Naive thymus-derived CD4-positive, alpha-beta T cell (primary cell): ENCODE data around the gene OGFR. TPM values are rescaled to one million over a fixed set of nuclear protein-coding genes. Genes with fewer than 3 reads are reported as not detected.

ENCODE experiments used
- ATAC-seq: fragments of 150-1000 bp; cut with Tn5 transposase; 2 replicates; pipeline ENCODE4 v1.10.0; 2021; ENCODE audit warnings: mild to moderate bottlenecking, moderate library complexity
- CTCF ChIA-PET: fragments of 350-600 bp; sonication (Branson Sonifier 250); formaldehyde crosslinking; loops from one replicate; lab custom pipeline; 2021; ENCODE audit warnings: antibody characterized with exemption; lab: Charles Lee
- POLR2A ChIA-PET: fragments of 350-600 bp; sonication (Branson Sonifier 250); formaldehyde crosslinking; loops from one replicate; lab custom pipeline; 2021; ENCODE audit warnings: antibody characterized with exemption, inconsistent platforms; lab: Charles Lee
- DNase-seq, 9 donors: peaks; one replicate each; pipeline versions ENCODE4 v3.0.0 to v3.0.0-alpha.2; 2020 to 2022; ENCODE audit warnings: mixed read lengths in 1 of 9
- H3K27ac ChIP-seq: one replicate; pipeline ENCODE4 v1.7.0; 2013; ENCODE audit warnings: mild to moderate bottlenecking, low read depth, low read length, moderate library complexity
- H3K27me3 ChIP-seq, 2 donors: one replicate each; pipeline ENCODE4 v1.7.0; 2013; ENCODE audit warnings: low read length in 2 of 2, mild to moderate bottlenecking in 2 of 2, moderate library complexity in 2 of 2; ENCODE audit not compliant: control insufficient read depth in 2 of 2, insufficient read depth in 2 of 2
- H3K36me3 ChIP-seq, 3 experiments: 1 replicate in 2 of 3; 2 replicates in 1 of 3; pipeline ENCODE4 v1.7.0; 2013; ENCODE audit warnings: low read length in 3 of 3, mild to moderate bottlenecking in 3 of 3, moderate library complexity in 1 of 3; ENCODE audit not compliant: insufficient read depth in 3 of 3, control insufficient read depth in 2 of 3
- H3K4me1 ChIP-seq, 2 donors: one replicate each; pipeline ENCODE4 v1.7.0; 2013; ENCODE audit warnings: low read length in 2 of 2, mild to moderate bottlenecking in 2 of 2, moderate library complexity in 1 of 2; ENCODE audit not compliant: control insufficient read depth in 2 of 2, insufficient read depth in 2 of 2
- H3K4me3 ChIP-seq: 2 replicates; pipeline ENCODE4 v1.7.0; 2013; ENCODE audit warnings: mild to moderate bottlenecking, low read length
- H3K9me3 ChIP-seq, 3 experiments: 1 replicate in 2 of 3; 2 replicates in 1 of 3; pipeline ENCODE4 v1.7.0; 2013; ENCODE audit warnings: low read length in 3 of 3; ENCODE audit not compliant: control insufficient read depth in 2 of 3
- H3K27ac Mint-ChIP-seq, 9 donors: one replicate each; pipeline ENCODE4 v1.8.0; 2020 to 2022; ENCODE audit warnings: mixed read lengths in 9 of 9, mild to moderate bottlenecking in 8 of 9, moderate library complexity in 5 of 9, inconsistent platforms in 2 of 9
- H3K27me3 Mint-ChIP-seq, 5 donors: one replicate each; pipeline ENCODE4 v1.8.0; 2021 to 2022; ENCODE audit warnings: mixed read lengths in 5 of 5, mild to moderate bottlenecking in 1 of 5
- H3K36me3 Mint-ChIP-seq, 5 donors: one replicate each; pipeline ENCODE4 v1.8.0; 2020 to 2022; ENCODE audit warnings: mixed read lengths in 5 of 5, mild to moderate bottlenecking in 3 of 5, inconsistent platforms in 1 of 5
- H3K4me1 Mint-ChIP-seq, 7 donors: one replicate each; pipeline ENCODE4 v1.8.0; 2020 to 2022; ENCODE audit warnings: mixed read lengths in 7 of 7, mild to moderate bottlenecking in 3 of 7, inconsistent platforms in 1 of 7
- H3K4me3 Mint-ChIP-seq, 10 donors: one replicate each; pipeline ENCODE4 v1.8.0; 2020 to 2022; ENCODE audit warnings: mild to moderate bottlenecking in 10 of 10, mixed read lengths in 10 of 10, moderate library complexity in 6 of 10, inconsistent platforms in 2 of 10
- H3K9me3 Mint-ChIP-seq, 11 donors: one replicate each; pipeline ENCODE4 v1.8.0; 2020 to 2022; ENCODE audit warnings: mixed read lengths in 11 of 11, mild to moderate bottlenecking in 4 of 11, inconsistent platforms in 1 of 11, moderate library complexity in 1 of 11
- intact Hi-C, 2 donors: fragments of 100-400 bp; cut with micrococcal nuclease; formaldehyde crosslinking; loops; one replicate each; pipeline ENCODE4 v1.15.1; 2023
- polyA plus RNA-seq, 2 donors: library from polyadenylated mRNA; unstranded; fragments of 300-500 nt; fragmentation: Illumina TruSeq; gene quantifications; one replicate each; pipeline ENCODE4 v1.2.3, GENCODE V29; 2021
- total RNA-seq, 6 experiments: library from RNA in 5 of 6; stranded (reverse) in 5 of 6; gene quantifications; 1 replicate in 5 of 6; 2 replicates in 1 of 6; pipeline ENCODE4 v1.2.3 and lab custom pipeline; 2021 to 2026

OGFR gene
- total and polyA plus RNA-seq, 7 experiments from 2014 or later = 34.5 to 82.7 (median 69.6) TPM

DNA sequence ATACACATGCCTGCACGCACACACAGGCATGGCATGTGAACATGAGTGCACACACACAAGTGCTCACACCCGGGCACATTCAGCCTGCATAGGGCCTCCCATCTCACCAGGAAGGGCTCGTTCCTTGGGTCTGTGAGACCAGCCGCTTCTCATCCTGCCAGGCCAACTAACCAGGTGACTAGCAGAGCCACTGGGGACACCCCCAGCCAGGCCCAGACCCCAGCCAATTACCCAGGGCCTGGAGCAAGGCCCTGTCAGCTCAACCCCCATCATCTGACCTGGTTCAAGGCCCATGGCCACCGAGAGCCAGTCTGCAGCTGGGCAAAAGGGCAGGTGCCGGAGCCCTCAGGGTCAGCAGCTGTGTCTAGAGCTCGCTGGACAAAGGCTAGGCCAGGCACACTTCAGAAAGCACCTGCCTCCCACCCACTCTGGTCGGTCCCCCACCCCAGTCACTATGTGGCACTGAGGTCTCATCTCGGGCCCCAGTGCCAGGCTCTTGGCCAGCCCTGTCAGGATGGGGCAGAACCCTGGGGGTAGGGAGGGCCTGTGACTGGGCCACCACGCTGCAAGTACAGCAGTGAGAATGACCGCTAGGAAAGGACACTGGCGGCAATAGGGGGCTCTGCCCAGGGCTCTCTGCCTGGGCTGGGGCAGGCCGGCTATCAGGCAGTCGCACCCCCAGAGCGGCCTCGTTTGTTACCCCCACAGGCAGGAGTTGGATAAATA is 35.1 kb upstream of the OGFR start:
- Mint-ChIP-seq H3K4me3 (peak overlapping the region in 2 of 10 donors; percentile 31 to 54), H3K27me3 (peaks cover 0 to 4% (median 0%) of the 10 kb centered on the region in 5 donors), H3K9me3 (peaks cover 0 to 1% (median 0%) of the 10 kb centered on the region in 11 donors), H3K36me3 (no peaks in the 10 kb centered on the region), H3K4me1 (peaks cover 5 to 68% (median 45%) of the 10 kb centered on the region in 7 donors), H3K27ac (peak overlapping the region in 3 of 9 donors; percentile 35 to 90 (median 61))
- Histone ChIP-seq H3K27ac (no peak overlapping the region), H3K9me3 (no peaks in the 10 kb centered on the region), H3K4me3 (no peak overlapping the region), H3K36me3 (no peaks in the 10 kb centered on the region), H3K4me1 (peaks cover 0 to 18% of the 10 kb centered on the region in 2 donors), H3K27me3 (no peaks in the 10 kb centered on the region)
- DNase-seq (no peak), ATAC-seq (no peak)
- intact Hi-C loops = no loop called here
- ChIA-PET POLR2A (no interaction called here), CTCF (no interaction called here)

DNA sequence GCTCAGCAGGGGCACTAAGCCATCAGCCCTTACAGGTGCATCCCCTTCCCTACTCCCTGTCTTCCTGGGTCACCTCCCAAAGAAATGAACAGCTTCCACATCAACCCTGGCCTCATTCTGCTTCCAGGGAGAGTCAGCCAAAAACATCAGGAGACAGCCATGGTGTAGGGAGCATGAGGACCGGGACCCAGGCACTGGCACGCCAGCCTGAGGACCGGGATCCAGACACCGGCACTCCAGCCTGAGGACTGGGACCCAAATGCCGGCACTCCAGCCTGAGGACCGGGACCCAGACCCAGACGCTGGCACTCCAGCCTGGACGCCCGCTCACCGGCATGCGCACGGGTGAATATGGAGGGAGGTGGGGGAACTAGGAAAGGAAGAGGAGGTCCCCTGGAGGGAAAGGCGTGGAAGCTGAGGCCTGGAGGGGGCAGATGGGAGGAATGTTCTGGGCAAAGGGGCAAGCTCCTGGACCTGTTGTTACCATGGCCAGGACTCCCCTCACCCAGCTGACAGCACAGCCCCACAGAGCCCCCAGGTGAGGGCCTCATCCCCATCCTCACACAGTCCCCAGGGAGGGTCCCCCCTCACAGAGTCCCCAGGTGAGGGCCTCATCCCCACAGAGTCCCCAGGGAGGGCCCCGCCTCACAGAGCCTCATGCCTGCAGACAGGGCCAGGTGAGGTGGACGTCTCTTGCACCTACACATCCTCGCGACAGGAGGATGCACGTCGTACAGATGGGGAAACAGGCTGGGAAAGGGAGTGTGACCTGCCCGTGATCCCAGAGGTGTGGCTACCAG is 34.3 kb upstream of the OGFR start:
- ChIA-PET POLR2A (interaction anchor here (6.3 kb wide), 1 partner anchor 25 kb away, joined by 40 read pairs; the partner anchor contains the start of gene MRGBP), CTCF (no interaction called here)
- no peak overlapping the region for H3K27ac ChIP-seq
- Mint-ChIP-seq H3K27me3 (peaks cover 0 to 4% (median 0%) of the 10 kb centered on the region in 5 donors), H3K27ac (peak overlapping the region in 2 of 9 donors; percentile 17 to 30), H3K9me3 (peaks cover 0 to 1% (median 0%) of the 10 kb centered on the region in 11 donors), H3K4me3 (no peak overlapping the region), H3K36me3 (no peaks in the 10 kb centered on the region), H3K4me1 (peaks cover 12 to 76% (median 53%) of the 10 kb centered on the region in 7 donors)
- peaks cover 6 to 26% of the 10 kb centered on the region in 2 donors for H3K4me1 ChIP-seq
- H3K36me3 ChIP-seq = no peaks in the 10 kb centered on the region
- H3K4me3 ChIP-seq = no peak overlapping the region
- intact Hi-C loops = no loop called here
- no peaks in the 10 kb centered on the region for H3K27me3 ChIP-seq
- DNase-seq (no peak), ATAC-seq (no peak)
- H3K9me3 ChIP-seq = no peaks in the 10 kb centered on the region

DNA sequence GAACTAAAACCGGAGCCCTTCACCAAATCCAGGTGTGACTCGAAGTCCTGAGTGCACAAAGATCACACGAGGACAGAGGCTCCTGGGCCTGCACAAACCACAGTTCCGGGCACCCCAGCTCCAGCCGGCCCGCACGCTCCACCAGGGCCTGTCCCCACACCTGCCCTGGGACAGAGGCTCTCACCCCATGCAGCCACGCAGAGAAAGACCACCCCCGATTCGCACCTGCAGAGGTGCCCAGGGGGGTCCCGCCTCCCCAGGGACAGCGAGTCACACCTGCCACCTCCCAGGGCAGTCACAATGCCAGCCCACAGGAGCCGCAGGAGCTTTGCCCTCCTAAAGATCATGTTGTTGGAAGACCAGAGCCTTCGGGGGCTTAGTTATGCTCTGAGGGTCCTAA is 33.7 kb upstream of the OGFR start:
- ChIA-PET POLR2A (interaction anchor here (6.3 kb wide), 1 partner anchor 24 kb away, joined by 40 read pairs; the partner anchor contains the start of gene MRGBP), CTCF (no interaction called here)
- Histone ChIP-seq H3K4me3 (no peak overlapping the region), H3K36me3 (no peaks in the 10 kb centered on the region), H3K27ac (no peak overlapping the region), H3K4me1 (peaks cover 12 to 32% of the 10 kb centered on the region in 2 donors), H3K9me3 (no peaks in the 10 kb centered on the region), H3K27me3 (no peaks in the 10 kb centered on the region)
- H3K4me1 Mint-ChIP-seq = peaks cover 16 to 82% (median 59%) of the 10 kb centered on the region in 7 donors
- intact Hi-C loops = no loop called here
- DNase-seq = no peak
- ATAC-seq = no peak
- H3K27me3 Mint-ChIP-seq = peaks cover 0 to 4% (median 0%) of the 10 kb centered on the region in 5 donors
- H3K9me3 Mint-ChIP-seq = peaks cover 0 to 1% (median 0%) of the 10 kb centered on the region in 11 donors
- H3K36me3 Mint-ChIP-seq = no peaks in the 10 kb centered on the region
- peak overlapping the region in 1 of 9 donors; percentile 92 for H3K27ac Mint-ChIP-seq
- H3K4me3 Mint-ChIP-seq = no peak overlapping the region

DNA sequence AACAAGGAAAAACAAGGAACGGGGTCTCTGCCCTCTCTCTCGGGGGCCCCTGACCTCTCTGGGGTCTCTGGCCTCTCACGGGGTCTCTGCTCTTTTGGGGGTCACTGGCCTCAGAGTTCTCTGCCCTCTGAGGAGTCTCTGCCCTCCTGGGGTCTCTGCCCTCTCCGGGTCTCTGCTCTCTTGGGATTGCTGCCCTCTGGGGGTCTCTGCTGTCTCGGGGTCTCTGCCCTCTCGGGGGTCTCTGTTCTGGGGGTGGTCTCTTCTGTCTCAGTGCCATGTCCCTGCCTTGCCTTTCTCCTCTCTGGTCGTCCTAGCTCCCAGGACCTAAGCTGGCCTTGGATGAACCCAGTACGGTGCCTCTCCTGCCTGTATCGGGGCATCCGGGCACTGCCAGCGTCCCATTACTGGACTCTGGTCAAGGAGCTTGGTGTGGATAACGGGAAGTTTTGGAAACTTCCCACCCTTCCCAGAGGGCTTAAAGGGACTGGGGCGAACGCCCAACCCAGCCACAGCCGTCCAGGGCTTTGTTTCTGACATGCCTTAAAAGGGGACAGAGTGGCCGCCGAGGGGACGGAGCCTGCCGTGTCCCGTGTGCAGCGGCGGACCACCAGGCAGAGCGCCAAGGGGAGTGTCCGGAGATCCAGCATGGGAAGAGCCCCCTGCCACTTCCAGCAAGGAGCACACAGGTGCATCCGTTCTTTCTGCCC is 33.1 kb upstream of the OGFR start:
- Mint-ChIP-seq H3K9me3 (peaks cover 0 to 1% (median 0%) of the 10 kb centered on the region in 11 donors), H3K4me3 (no peak overlapping the region), H3K27me3 (peaks cover 0 to 2% (median 0%) of the 10 kb centered on the region in 5 donors), H3K36me3 (no peaks in the 10 kb centered on the region), H3K4me1 (peaks cover 22 to 86% (median 62%) of the 10 kb centered on the region in 7 donors), H3K27ac (peak overlapping the region in 2 of 9 donors; percentile 51 to 92)
- no peaks in the 10 kb centered on the region for H3K9me3 ChIP-seq
- no peaks in the 10 kb centered on the region for H3K36me3 ChIP-seq
- ChIA-PET POLR2A (interaction anchor here (6.3 kb wide), 1 partner anchor 23 kb away, joined by 40 read pairs; the partner anchor contains the start of gene MRGBP), CTCF (no interaction called here)
- DNase-seq = no peak
- intact Hi-C loops = no loop called here
- no peak for ATAC-seq
- peaks cover 19 to 38% of the 10 kb centered on the region in 2 donors for H3K4me1 ChIP-seq
- no peaks in the 10 kb centered on the region for H3K27me3 ChIP-seq
- H3K4me3 ChIP-seq = no peak overlapping the region
- no peak overlapping the region for H3K27ac ChIP-seq

DNA sequence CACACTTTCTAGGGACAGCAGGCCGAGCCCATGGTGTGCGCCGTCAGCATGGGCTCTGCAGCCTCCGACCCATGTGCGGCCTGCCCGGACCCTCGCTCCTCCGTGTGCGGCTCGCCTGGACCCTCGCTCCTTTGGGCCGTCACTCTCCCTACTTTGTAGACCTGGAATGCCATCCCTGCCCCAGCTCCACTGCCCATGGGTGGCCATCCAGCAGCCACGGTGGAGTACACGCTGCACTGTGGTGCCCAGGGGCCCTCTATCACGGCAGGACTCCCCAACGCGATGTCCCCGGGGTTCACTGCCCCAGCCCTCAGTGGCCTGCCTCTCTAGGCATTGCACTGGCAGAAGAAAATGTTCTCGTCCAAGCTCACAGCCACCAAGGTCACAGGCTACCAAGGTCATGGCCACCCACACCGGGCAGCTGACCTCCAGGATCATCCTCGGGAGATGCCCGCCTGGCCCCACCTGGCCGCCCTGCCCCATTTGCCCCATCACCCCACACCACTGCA is 32.5 kb upstream of the OGFR start:
- no peaks in the 10 kb centered on the region for H3K36me3 ChIP-seq
- ATAC-seq (no peak), DNase-seq (no peak)
- peaks cover 28 to 86% (median 63%) of the 10 kb centered on the region in 7 donors for H3K4me1 Mint-ChIP-seq
- peak overlapping the region in 3 of 10 donors; percentile 5 to 53 (median 37) for H3K4me3 Mint-ChIP-seq
- H3K27me3 ChIP-seq = no peaks in the 10 kb centered on the region
- H3K4me3 ChIP-seq = no peak overlapping the region
- peak overlapping the region in 4 of 9 donors; percentile 21 to 92 (median 52) for H3K27ac Mint-ChIP-seq
- peaks cover 0 to 3% (median 0%) of the 10 kb centered on the region in 5 donors for H3K36me3 Mint-ChIP-seq
- H3K9me3 Mint-ChIP-seq = peaks cover 0 to 3% (median 0%) of the 10 kb centered on the region in 11 donors
- ChIA-PET POLR2A (interaction anchor here (1.4 to 6.3 kb wide), 2 partner anchors 23 to 120 kb away, joined by 4 to 40 read pairs; partner anchors contain the start of gene MRGBP), CTCF (no interaction called here)
- intact Hi-C loops = no loop called here
- no peaks in the 10 kb centered on the region for H3K9me3 ChIP-seq
- no peaks in the 10 kb centered on the region for H3K27me3 Mint-ChIP-seq
- H3K27ac ChIP-seq = no peak overlapping the region
- peaks cover 23 to 42% of the 10 kb centered on the region in 2 donors for H3K4me1 ChIP-seq

DNA sequence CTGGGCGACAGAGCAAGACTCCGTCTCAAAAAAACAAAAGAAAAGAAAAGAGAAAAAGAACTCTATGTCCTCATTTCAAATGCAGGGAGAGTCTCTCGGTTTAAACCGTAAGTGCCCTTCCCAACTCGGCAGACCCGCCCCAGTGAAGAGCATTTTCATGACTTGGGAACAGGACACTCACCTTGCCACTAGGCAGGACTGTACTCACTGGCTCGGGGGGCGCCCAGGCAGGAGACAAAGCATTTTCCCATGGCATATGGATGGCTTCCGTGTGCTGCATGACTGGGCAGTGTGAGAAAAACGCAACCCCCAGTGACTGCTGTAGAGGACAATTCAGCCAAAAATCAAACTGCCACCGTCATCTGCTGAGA is 32.0 kb upstream of the OGFR start:
- no peaks in the 10 kb centered on the region for H3K27me3 ChIP-seq
- Mint-ChIP-seq H3K36me3 (peaks cover 0 to 3% (median 0%) of the 10 kb centered on the region in 5 donors), H3K27me3 (no peaks in the 10 kb centered on the region), H3K4me3 (peak overlapping the region in 3 of 10 donors; percentile 5 to 53 (median 37)), H3K9me3 (peaks cover 0 to 4% (median 0%) of the 10 kb centered on the region in 11 donors), H3K4me1 (peaks cover 32 to 86% (median 62%) of the 10 kb centered on the region in 7 donors), H3K27ac (peak overlapping the region in 6 of 9 donors; percentile 14 to 92 (median 34))
- no peak for DNase-seq
- no peak for ATAC-seq
- H3K27ac ChIP-seq = no peak overlapping the region
- H3K4me1 ChIP-seq = peaks cover 24 to 47% of the 10 kb centered on the region in 2 donors
- H3K9me3 ChIP-seq = no peaks in the 10 kb centered on the region
- no peaks in the 10 kb centered on the region for H3K36me3 ChIP-seq
- ChIA-PET POLR2A (interaction anchor here (0.7 to 6.3 kb wide), 4 partner anchors 18 to 147 kb away, joined by 3 to 40 read pairs (median 4); partner anchors contain the start of gene MRGBP), CTCF (no interaction called here)
- intact Hi-C loops = no loop called here
- H3K4me3 ChIP-seq = no peak overlapping the region
